ENCODE measurements around the gene KRT32.

Gene KRT32

GRCh38 chr17:41449008-41449407, 18.2 kb downstream of the KRT32 start:
- no peak for TF ChIP-seq USF1 (IDR thresholded peaks at IDR 0.05)
- TF ChIP-seq RAD21 (IDR thresholded peaks at IDR 0.05; ENCODE audit: low read depth) = no peak
- no peak for TF ChIP-seq REST (IDR thresholded peaks at IDR 0.05; ENCODE audit: low read depth)
- TF ChIP-seq TEAD4 (IDR thresholded peaks at IDR 0.05) = no peak
- TF ChIP-seq CREB1 (IDR thresholded peaks at IDR 0.05; ENCODE audit: low read depth) = no peak
- no peak for TF ChIP-seq ZBTB7A (IDR thresholded peaks at IDR 0.05; ENCODE audit: low read depth)

- no peak for TF ChIP-seq USF1 (IDR thresholded peaks at IDR 0.05)
- TF ChIP-seq YY1 (IDR thresholded peaks at IDR 0.05; ENCODE audit: low read depth) = no peak
- no peak for TF ChIP-seq CEBPB (IDR thresholded peaks at IDR 0.05)
- no peak for TF ChIP-seq RAD21 (IDR thresholded peaks at IDR 0.05; ENCODE audit: low read depth)
- TF ChIP-seq ZBTB7A (IDR thresholded peaks at IDR 0.05; ENCODE audit: low read depth) = no peak
- TF ChIP-seq REST (IDR thresholded peaks at IDR 0.05; ENCODE audit: low read depth) = no peak
- no peak for TF ChIP-seq NFIC (IDR thresholded peaks at IDR 0.05)
- TF ChIP-seq FOXM1 (IDR thresholded peaks at IDR 0.05; ENCODE audit: borderline replicate concordance, low read depth) = no peak
Measured at GRCh38 chr17:41448506-41448905, 18.7 kb downstream of the KRT32 start.

GRCh38 chr17:41446806-41447205, 20.4 kb downstream of the KRT32 start:
- TF ChIP-seq TEAD4 (IDR thresholded peaks at IDR 0.05) (no peak), EGR1 (IDR thresholded peaks at IDR 0.05) (no peak), YY1 (IDR thresholded peaks at IDR 0.05; ENCODE audit: low read depth) (no peak), EP300 (IDR thresholded peaks at IDR 0.05; ENCODE audit: borderline replicate concordance) (no peak), CREB1 (IDR thresholded peaks at IDR 0.05; ENCODE audit: low read depth) (no peak), NFIC (IDR thresholded peaks at IDR 0.05) (no peak), CEBPB (IDR thresholded peaks at IDR 0.05) (no peak), FOXM1 (IDR thresholded peaks at IDR 0.05; ENCODE audit: borderline replicate concordance, low read depth) (no peak), REST (IDR thresholded peaks at IDR 0.05; ENCODE audit: low read depth) (no peak), RAD21 (IDR thresholded peaks at IDR 0.05; ENCODE audit: low read depth) (no peak), TCF12 (IDR thresholded peaks at IDR 0.05; ENCODE audit: low read depth) (no peak), USF1 (IDR thresholded peaks at IDR 0.05) (no peak), MAX (IDR thresholded peaks at IDR 0.05) (no peak), TAF1 (IDR thresholded peaks at IDR 0.05; ENCODE audit: low read depth) (no peak)

GRCh38 chr17:41444640-41445039, 22.5 kb downstream of the KRT32 start:
- TF ChIP-seq CEBPB (IDR thresholded peaks at IDR 0.05) (no peak), TAF1 (IDR thresholded peaks at IDR 0.05; ENCODE audit: low read depth) (no peak), USF1 (IDR thresholded peaks at IDR 0.05) (no peak), EGR1 (IDR thresholded peaks at IDR 0.05) (no peak), FOXM1 (IDR thresholded peaks at IDR 0.05; ENCODE audit: borderline replicate concordance, low read depth) (no peak), NFIC (IDR thresholded peaks at IDR 0.05) (no peak), RAD21 (IDR thresholded peaks at IDR 0.05; ENCODE audit: low read depth) (no peak), TEAD4 (IDR thresholded peaks at IDR 0.05) (no peak), REST (IDR thresholded peaks at IDR 0.05; ENCODE audit: low read depth) (no peak), ZBTB7A (IDR thresholded peaks at IDR 0.05; ENCODE audit: low read depth) (no peak), EP300 (IDR thresholded peaks at IDR 0.05; ENCODE audit: borderline replicate concordance) (no peak), TCF12 (IDR thresholded peaks at IDR 0.05; ENCODE audit: low read depth) (no peak), MAX (IDR thresholded peaks at IDR 0.05) (no peak), YY1 (IDR thresholded peaks at IDR 0.05; ENCODE audit: low read depth) (no peak)

Data from Ishikawa (cell line).